Peyer's patch (tissue), 4 donors: ENCODE results near the gene RCSD1.

Source experiments
- POLR2A ChIP-seq, 2 donors: fragments of 450-650 bp; IDR thresholded peaks; one replicate each; pipeline ENCODE4 v1.5.1; 2017; ENCODE audit warnings: antibody characterized with exemption in 2 of 2, mild to moderate bottlenecking in 2 of 2, moderate library complexity in 2 of 2
- TF ChIP-seq, protein P1 (sequence below), 6 experiments: fragments of 450-650 bp in 4 of 6; fragments of 200-600 bp in 2 of 6; sonication (generic) in 1 of 6; IDR thresholded peaks; one replicate each; pipeline ENCODE4 v1.5.1; 2017 to 2019; ENCODE audit warnings: antibody characterized with exemption in 6 of 6, mild to moderate bottlenecking in 3 of 6, moderate library complexity in 1 of 6

DNA sequence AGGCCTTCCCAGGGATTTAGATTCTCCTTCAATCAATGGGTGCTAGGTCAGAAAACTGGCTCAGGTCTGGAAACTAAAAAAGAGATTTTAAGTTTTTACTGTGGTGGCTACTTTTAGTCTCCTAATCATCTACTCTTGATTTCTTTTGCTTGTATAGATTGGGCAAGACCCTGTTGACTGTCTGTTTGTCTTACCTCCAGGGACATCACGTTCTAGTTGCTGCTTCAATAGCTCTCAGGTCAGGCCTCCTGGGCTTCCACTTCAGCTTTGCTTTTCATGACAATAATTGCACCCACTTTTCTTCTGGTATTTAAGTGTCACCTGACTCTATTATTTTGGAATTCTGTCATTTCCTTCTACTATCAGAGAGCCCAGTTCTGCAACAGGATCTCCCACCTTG lies 48.0 kb upstream of the RCSD1 start:
- TF ChIP-seq, protein P1, sequence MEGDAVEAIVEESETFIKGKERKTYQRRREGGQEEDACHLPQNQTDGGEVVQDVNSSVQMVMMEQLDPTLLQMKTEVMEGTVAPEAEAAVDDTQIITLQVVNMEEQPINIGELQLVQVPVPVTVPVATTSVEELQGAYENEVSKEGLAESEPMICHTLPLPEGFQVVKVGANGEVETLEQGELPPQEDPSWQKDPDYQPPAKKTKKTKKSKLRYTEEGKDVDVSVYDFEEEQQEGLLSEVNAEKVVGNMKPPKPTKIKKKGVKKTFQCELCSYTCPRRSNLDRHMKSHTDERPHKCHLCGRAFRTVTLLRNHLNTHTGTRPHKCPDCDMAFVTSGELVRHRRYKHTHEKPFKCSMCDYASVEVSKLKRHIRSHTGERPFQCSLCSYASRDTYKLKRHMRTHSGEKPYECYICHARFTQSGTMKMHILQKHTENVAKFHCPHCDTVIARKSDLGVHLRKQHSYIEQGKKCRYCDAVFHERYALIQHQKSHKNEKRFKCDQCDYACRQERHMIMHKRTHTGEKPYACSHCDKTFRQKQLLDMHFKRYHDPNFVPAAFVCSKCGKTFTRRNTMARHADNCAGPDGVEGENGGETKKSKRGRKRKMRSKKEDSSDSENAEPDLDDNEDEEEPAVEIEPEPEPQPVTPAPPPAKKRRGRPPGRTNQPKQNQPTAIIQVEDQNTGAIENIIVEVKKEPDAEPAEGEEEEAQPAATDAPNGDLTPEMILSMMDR (IDR thresholded peaks at IDR 0.05): no peak
- no peak for TF ChIP-seq POLR2A (IDR thresholded peaks at IDR 0.05)
